Measurements from ENCODE around the gene HPSE2.

DNA sequence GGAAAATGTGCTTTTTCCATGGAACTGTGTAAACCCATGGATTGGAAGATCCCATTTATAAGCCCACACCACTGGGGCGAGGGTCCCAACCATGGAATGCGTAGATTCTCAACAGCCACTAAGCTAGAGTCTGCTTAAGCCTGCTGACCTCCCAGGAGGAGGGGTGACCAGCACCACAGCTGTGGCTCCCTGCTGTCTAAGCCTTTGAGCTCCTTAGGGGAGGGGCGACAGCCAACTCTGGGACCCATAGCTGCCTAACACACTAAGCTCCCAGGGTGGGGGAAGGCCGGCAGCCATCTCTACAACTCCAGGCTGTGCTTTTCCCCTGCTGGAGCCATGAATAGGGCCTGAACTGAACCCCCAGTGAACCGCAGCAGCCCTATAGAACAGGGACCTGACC, 539.1 kb downstream of the HPSE2 start:
- TF ChIP-seq CTCF (IDR thresholded peaks at IDR 0.05) (no peak), POLR2A (IDR thresholded peaks at IDR 0.05) (no peak)
